GM23338 (cell line): ENCODE data around the gene C4orf36. TPM values are rescaled to one million over a fixed set of nuclear protein-coding genes. Genes with fewer than 3 reads are reported as not detected.

Experiments
- ATAC-seq: fragments of 200-7000 bp; cut with Tn5 transposase; 3 replicates; pipeline ENCODE4 v1.9.1; 2020
- DNase-seq: peaks from one replicate; pipeline ENCODE4 v3.0.0-alpha.2; 2015; ENCODE audit warnings: low spot score
- H2AFZ ChIP-seq: fragments of 200-600 bp; sonication (generic); 2 replicates; pipeline ENCODE4 v1.8.0; 2016; ENCODE audit warnings: antibody characterized with exemption, mild to moderate bottlenecking, moderate library complexity
- H3F3A ChIP-seq: fragments of 200-600 bp; sonication (generic); replicated peaks from 2 replicates; pipeline ENCODE4 v1.8.0; 2017; ENCODE audit warnings: antibody characterized with exemption, mixed run types, low read depth
- H3K27ac ChIP-seq: fragments of 200-600 bp; sonication (generic); 2 replicates; pipeline ENCODE4 v1.6.1; 2016; ENCODE audit warnings: low read depth
- H3K27me3 ChIP-seq: fragments of 200-600 bp; sonication (generic); 2 replicates; pipeline ENCODE4 v1.8.0; 2016; ENCODE audit warnings: mild to moderate bottlenecking, mixed run types, moderate library complexity; ENCODE audit not compliant: insufficient read depth
- H3K36me3 ChIP-seq: fragments of 200-600 bp; sonication (generic); 2 replicates; pipeline ENCODE4 v1.8.0; 2016; ENCODE audit warnings: mild to moderate bottlenecking; ENCODE audit not compliant: insufficient read depth
- H3K4me1 ChIP-seq: fragments of 200-600 bp; sonication (generic); 2 replicates; pipeline ENCODE4 v1.8.0; 2016; ENCODE audit warnings: mild to moderate bottlenecking, moderate library complexity; ENCODE audit not compliant: insufficient read depth
- H3K4me2 ChIP-seq: fragments of 200-600 bp; sonication (generic); 2 replicates; pipeline ENCODE4 v1.7.1; 2017; ENCODE audit warnings: mixed run types
- H3K4me3 ChIP-seq: fragments of 200-600 bp; sonication (generic); 2 replicates; pipeline ENCODE4 v1.6.1; 2016; ENCODE audit warnings: mixed run types
- H3K79me2 ChIP-seq: fragments of 200-600 bp; sonication (generic); replicated peaks from 2 replicates; pipeline ENCODE4 v1.8.0; 2017; ENCODE audit warnings: mild to moderate bottlenecking; ENCODE audit not compliant: insufficient read depth
- H3K9me2 ChIP-seq: fragments of 200-600 bp; sonication (generic); 2 replicates; pipeline ENCODE4 v1.8.0; 2017; ENCODE audit not compliant: insufficient read depth
- H4K20me1 ChIP-seq: fragments of 200-600 bp; sonication (generic); replicated peaks from 2 replicates; pipeline ENCODE4 v1.8.0; 2017; ENCODE audit warnings: mild to moderate bottlenecking; ENCODE audit not compliant: insufficient read depth
- H3K27ac Mint-ChIP-seq: 2 replicates; pipeline ENCODE4 v1.8.0; 2020; ENCODE audit warnings: inconsistent platforms, mild to moderate bottlenecking, moderate library complexity, mixed read lengths
- H3K27me3 Mint-ChIP-seq: 3 replicates; pipeline ENCODE4 v1.8.0; 2022; ENCODE audit warnings: low read depth, mild to moderate bottlenecking, moderate library complexity, mixed read lengths, inconsistent platforms; ENCODE audit not compliant: insufficient read depth, poor library complexity
- H3K36me3 Mint-ChIP-seq: 3 replicates; pipeline ENCODE4 v1.8.0; 2021; ENCODE audit warnings: low read depth, mild to moderate bottlenecking, inconsistent platforms, moderate library complexity, mixed read lengths
- H3K4me1 Mint-ChIP-seq: 3 replicates; pipeline ENCODE4 v1.8.0; 2020; ENCODE audit warnings: mild to moderate bottlenecking, inconsistent platforms, mixed read lengths
- H3K4me3 Mint-ChIP-seq: 3 replicates; pipeline ENCODE4 v1.8.0; 2021; ENCODE audit warnings: moderate library complexity, mild to moderate bottlenecking, inconsistent platforms, mixed read lengths
- H3K9me3 Mint-ChIP-seq: 3 replicates; pipeline ENCODE4 v1.8.0; 2020; ENCODE audit warnings: moderate library complexity, mild to moderate bottlenecking, inconsistent platforms, mixed read lengths
- CREB1 ChIP-seq: fragments of 250-450 bp; sonication (Bioruptor Pico); IDR thresholded peaks from 2 replicates; pipeline ENCODE4 v1.5.0; 2020; ENCODE audit warnings: low read depth, mild to moderate bottlenecking, moderate library complexity
- EZH2 ChIP-seq: fragments of 200-600 bp; sonication (generic); IDR thresholded peaks from one replicate; pipeline ENCODE4 v1.8.0; 2017; ENCODE audit warnings: antibody characterized with exemption, mild to moderate bottlenecking, low read depth; ENCODE audit not compliant: unreplicated experiment
- EZH2phosphoT487 ChIP-seq: fragments of 200-600 bp; sonication (generic); IDR thresholded peaks from one replicate; pipeline ENCODE4 v1.8.1; 2018; ENCODE audit warnings: antibody characterized with exemption; ENCODE audit not compliant: unreplicated experiment
- STAT1 ChIP-seq: IDR thresholded peaks from one replicate; pipeline ENCODE4 v1.6.1; 2016; ENCODE audit warnings: antibody characterized with exemption; ENCODE audit not compliant: unreplicated experiment
- ZNF114 ChIP-seq: fragments of 250-450 bp; sonication (Bioruptor Pico); IDR thresholded peaks from 2 replicates; pipeline ENCODE4 v1.5.0; 2020; ENCODE audit warnings: mild to moderate bottlenecking, moderate library complexity
- ZNF331 ChIP-seq: fragments of 250-450 bp; sonication (Bioruptor Pico); IDR thresholded peaks from 2 replicates; pipeline ENCODE4 v1.5.0; 2020; ENCODE audit warnings: low read depth, mild to moderate bottlenecking, moderate library complexity
- polyA plus RNA-seq: library from polyadenylated mRNA; unstranded; fragments of >200 nt; fragmentation: Nextera tagmentation; extraction: Ambion mirVana; gene quantifications from 2 replicates; pipeline ENCODE4 v1.2.1, GENCODE V29; 2016
- total RNA-seq: library from RNA; depleted of rRNA; stranded (reverse); fragments of >200 nt; shearing (Covaris generic); gene quantifications from 2 replicates; pipeline ENCODE4 v1.2.3, GENCODE V29; 2014
- TF ChIP-seq, protein P1 (sequence below): IDR thresholded peaks from one replicate; pipeline ENCODE4 v1.6.1; 2018; ENCODE audit warnings: antibody characterized with exemption; ENCODE audit not compliant: unreplicated experiment
- TF ChIP-seq, protein P2 (sequence below): fragments of 250-450 bp; sonication (Bioruptor Pico); IDR thresholded peaks from 2 replicates; pipeline ENCODE4 v1.5.0; 2020; ENCODE audit warnings: mild to moderate bottlenecking, moderate library complexity
- TF ChIP-seq, protein P3 (sequence below), 2 experiments: fragments of 200-600 bp in 1 of 2; sonication (generic) in 1 of 2; conservative IDR thresholded peaks; 2 replicates each; pipeline versions ENCODE4 v1.5.1 to v1.6.1; 2016 to 2017; ENCODE audit warnings: antibody characterized with exemption in 2 of 2, low read depth in 2 of 2, mild to moderate bottlenecking in 2 of 2, moderate library complexity in 1 of 2
- TF ChIP-seq, protein P4 (sequence below): IDR thresholded peaks from 2 replicates; pipeline ENCODE4 v1.6.1; 2016; ENCODE audit warnings: antibody characterized with exemption

C4orf36 gene
- total and polyA plus RNA-seq, 2 experiments from 2014 or later, result 1.1 to 1.6 TPM

DNA sequence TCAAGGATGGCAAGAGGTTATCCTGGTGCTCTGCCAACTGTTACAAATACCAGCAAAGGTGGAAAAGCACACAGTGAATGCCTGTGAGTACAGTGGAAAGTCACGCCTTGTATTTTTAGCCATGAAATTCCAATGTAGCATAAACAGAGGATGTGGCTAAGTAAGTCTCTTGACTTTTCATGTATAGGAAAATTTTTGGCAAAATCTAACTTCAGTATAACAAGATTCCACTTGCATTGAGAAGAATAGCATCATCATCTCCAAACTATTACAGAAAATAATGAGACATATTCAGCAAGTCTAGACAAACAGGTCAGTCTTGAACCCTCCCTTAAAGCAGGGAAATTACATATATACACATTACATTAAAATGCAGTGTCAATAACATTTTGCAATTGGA lies 50.9 kb downstream of the C4orf36 start:
- Mint-ChIP-seq H3K27me3 (peaks cover 3% of the 10 kb centered on the region), H3K27ac (no peak overlapping the region), H3K4me1 (no peaks in the 10 kb centered on the region), H3K4me3 (no peak overlapping the region), H3K36me3 (no peaks in the 10 kb centered on the region), H3K9me3 (no peaks in the 10 kb centered on the region)
- Histone ChIP-seq H2AFZ (no peak overlapping the region), H3K4me2 (no peak overlapping the region), H3K36me3 (no peaks in the 10 kb centered on the region), H4K20me1 (no peaks in the 10 kb centered on the region), H3F3A (no peaks in the 10 kb centered on the region), H3K27ac (no peak overlapping the region), H3K9me2 (peaks cover 8% of the 10 kb centered on the region), H3K27me3 (no peaks in the 10 kb centered on the region), H3K4me3 (no peak overlapping the region), H3K4me1 (no peaks in the 10 kb centered on the region), H3K79me2 (no peaks in the 10 kb centered on the region)
- ATAC-seq (no peak), DNase-seq (no peak)
- TF ChIP-seq EZH2, result no peak
- no peak for TF ChIP-seq ZNF331 (CRISPR knock-in tag)
- TF ChIP-seq, protein P1, sequence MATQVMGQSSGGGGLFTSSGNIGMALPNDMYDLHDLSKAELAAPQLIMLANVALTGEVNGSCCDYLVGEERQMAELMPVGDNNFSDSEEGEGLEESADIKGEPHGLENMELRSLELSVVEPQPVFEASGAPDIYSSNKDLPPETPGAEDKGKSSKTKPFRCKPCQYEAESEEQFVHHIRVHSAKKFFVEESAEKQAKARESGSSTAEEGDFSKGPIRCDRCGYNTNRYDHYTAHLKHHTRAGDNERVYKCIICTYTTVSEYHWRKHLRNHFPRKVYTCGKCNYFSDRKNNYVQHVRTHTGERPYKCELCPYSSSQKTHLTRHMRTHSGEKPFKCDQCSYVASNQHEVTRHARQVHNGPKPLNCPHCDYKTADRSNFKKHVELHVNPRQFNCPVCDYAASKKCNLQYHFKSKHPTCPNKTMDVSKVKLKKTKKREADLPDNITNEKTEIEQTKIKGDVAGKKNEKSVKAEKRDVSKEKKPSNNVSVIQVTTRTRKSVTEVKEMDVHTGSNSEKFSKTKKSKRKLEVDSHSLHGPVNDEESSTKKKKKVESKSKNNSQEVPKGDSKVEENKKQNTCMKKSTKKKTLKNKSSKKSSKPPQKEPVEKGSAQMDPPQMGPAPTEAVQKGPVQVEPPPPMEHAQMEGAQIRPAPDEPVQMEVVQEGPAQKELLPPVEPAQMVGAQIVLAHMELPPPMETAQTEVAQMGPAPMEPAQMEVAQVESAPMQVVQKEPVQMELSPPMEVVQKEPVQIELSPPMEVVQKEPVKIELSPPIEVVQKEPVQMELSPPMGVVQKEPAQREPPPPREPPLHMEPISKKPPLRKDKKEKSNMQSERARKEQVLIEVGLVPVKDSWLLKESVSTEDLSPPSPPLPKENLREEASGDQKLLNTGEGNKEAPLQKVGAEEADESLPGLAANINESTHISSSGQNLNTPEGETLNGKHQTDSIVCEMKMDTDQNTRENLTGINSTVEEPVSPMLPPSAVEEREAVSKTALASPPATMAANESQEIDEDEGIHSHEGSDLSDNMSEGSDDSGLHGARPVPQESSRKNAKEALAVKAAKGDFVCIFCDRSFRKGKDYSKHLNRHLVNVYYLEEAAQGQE, result no peak
- no peak for TF ChIP-seq ZNF114 (CRISPR knock-in tag)
- TF ChIP-seq, protein P2, sequence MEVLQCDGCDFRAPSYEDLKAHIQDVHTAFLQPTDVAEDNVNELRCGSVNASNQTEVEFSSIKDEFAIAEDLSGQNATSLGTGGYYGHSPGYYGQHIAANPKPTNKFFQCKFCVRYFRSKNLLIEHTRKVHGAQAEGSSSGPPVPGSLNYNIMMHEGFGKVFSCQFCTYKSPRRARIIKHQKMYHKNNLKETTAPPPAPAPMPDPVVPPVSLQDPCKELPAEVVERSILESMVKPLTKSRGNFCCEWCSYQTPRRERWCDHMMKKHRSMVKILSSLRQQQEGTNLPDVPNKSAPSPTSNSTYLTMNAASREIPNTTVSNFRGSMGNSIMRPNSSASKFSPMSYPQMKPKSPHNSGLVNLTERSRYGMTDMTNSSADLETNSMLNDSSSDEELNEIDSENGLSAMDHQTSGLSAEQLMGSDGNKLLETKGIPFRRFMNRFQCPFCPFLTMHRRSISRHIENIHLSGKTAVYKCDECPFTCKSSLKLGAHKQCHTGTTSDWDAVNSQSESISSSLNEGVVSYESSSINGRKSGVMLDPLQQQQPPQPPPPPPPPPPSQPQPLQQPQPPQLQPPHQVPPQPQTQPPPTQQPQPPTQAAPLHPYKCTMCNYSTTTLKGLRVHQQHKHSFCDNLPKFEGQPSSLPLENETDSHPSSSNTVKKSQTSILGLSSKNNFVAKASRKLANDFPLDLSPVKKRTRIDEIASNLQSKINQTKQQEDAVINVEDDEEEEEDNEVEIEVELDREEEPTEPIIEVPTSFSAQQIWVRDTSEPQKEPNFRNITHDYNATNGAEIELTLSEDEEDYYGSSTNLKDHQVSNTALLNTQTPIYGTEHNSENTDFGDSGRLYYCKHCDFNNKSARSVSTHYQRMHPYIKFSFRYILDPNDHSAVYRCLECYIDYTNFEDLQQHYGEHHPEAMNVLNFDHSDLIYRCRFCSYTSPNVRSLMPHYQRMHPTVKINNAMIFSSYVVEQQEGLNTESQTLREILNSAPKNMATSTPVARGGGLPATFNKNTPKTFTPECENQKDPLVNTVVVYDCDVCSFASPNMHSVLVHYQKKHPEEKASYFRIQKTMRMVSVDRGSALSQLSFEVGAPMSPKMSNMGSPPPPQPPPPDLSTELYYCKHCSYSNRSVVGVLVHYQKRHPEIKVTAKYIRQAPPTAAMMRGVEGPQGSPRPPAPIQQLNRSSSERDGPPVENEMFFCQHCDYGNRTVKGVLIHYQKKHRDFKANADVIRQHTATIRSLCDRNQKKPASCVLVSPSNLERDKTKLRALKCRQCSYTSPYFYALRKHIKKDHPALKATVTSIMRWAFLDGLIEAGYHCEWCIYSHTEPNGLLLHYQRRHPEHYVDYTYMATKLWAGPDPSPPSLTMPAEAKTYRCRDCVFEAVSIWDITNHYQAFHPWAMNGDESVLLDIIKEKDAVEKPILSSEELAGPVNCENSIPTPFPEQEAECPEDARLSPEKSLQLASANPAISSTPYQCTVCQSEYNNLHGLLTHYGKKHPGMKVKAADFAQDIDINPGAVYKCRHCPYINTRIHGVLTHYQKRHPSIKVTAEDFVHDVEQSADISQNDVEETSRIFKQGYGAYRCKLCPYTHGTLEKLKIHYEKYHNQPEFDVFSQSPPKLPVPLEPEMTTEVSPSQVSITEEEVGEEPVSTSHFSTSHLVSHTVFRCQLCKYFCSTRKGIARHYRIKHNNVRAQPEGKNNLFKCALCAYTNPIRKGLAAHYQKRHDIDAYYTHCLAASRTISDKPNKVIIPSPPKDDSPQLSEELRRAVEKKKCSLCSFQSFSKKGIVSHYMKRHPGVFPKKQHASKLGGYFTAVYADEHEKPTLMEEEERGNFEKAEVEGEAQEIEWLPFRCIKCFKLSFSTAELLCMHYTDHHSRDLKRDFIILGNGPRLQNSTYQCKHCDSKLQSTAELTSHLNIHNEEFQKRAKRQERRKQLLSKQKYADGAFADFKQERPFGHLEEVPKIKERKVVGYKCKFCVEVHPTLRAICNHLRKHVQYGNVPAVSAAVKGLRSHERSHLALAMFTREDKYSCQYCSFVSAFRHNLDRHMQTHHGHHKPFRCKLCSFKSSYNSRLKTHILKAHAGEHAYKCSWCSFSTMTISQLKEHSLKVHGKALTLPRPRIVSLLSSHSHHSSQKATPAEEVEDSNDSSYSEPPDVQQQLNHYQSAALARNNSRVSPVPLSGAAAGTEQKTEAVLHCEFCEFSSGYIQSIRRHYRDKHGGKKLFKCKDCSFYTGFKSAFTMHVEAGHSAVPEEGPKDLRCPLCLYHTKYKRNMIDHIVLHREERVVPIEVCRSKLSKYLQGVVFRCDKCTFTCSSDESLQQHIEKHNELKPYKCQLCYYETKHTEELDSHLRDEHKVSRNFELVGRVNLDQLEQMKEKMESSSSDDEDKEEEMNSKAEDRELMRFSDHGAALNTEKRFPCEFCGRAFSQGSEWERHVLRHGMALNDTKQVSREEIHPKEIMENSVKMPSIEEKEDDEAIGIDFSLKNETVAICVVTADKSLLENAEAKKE (CRISPR knock-in tag), result no peak
- no peak for TF ChIP-seq STAT1
- TF ChIP-seq EZH2phosphoT487, result no peak
- TF ChIP-seq, protein P3, sequence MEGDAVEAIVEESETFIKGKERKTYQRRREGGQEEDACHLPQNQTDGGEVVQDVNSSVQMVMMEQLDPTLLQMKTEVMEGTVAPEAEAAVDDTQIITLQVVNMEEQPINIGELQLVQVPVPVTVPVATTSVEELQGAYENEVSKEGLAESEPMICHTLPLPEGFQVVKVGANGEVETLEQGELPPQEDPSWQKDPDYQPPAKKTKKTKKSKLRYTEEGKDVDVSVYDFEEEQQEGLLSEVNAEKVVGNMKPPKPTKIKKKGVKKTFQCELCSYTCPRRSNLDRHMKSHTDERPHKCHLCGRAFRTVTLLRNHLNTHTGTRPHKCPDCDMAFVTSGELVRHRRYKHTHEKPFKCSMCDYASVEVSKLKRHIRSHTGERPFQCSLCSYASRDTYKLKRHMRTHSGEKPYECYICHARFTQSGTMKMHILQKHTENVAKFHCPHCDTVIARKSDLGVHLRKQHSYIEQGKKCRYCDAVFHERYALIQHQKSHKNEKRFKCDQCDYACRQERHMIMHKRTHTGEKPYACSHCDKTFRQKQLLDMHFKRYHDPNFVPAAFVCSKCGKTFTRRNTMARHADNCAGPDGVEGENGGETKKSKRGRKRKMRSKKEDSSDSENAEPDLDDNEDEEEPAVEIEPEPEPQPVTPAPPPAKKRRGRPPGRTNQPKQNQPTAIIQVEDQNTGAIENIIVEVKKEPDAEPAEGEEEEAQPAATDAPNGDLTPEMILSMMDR (conservative IDR thresholded peaks at IDR 0.05; ENCODE audit: low read depth in 2 of 2), result no peak
- no peak for TF ChIP-seq CREB1 (CRISPR knock-in tag)
- TF ChIP-seq, protein P4, sequence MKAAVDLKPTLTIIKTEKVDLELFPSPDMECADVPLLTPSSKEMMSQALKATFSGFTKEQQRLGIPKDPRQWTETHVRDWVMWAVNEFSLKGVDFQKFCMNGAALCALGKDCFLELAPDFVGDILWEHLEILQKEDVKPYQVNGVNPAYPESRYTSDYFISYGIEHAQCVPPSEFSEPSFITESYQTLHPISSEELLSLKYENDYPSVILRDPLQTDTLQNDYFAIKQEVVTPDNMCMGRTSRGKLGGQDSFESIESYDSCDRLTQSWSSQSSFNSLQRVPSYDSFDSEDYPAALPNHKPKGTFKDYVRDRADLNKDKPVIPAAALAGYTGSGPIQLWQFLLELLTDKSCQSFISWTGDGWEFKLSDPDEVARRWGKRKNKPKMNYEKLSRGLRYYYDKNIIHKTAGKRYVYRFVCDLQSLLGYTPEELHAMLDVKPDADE, result no peak
